ENCODE data around the gene ACER2. TPM values are rescaled to one million over a fixed set of nuclear protein-coding genes. Genes with fewer than 3 reads are reported as not detected.
A peak's percentile ranks its signal among the peaks of the same experiment; 100 is the strongest.
"Not testable (repeated sequence)": the region's sequence is repeated elsewhere in the genome, so short reads cannot be mapped to it uniquely, and the experiment has no call there.

ACER2 gene
- total and polyA plus RNA-seq, 9 donors: 0.83 to 1.4 (median 1.1) TPM

DNA sequence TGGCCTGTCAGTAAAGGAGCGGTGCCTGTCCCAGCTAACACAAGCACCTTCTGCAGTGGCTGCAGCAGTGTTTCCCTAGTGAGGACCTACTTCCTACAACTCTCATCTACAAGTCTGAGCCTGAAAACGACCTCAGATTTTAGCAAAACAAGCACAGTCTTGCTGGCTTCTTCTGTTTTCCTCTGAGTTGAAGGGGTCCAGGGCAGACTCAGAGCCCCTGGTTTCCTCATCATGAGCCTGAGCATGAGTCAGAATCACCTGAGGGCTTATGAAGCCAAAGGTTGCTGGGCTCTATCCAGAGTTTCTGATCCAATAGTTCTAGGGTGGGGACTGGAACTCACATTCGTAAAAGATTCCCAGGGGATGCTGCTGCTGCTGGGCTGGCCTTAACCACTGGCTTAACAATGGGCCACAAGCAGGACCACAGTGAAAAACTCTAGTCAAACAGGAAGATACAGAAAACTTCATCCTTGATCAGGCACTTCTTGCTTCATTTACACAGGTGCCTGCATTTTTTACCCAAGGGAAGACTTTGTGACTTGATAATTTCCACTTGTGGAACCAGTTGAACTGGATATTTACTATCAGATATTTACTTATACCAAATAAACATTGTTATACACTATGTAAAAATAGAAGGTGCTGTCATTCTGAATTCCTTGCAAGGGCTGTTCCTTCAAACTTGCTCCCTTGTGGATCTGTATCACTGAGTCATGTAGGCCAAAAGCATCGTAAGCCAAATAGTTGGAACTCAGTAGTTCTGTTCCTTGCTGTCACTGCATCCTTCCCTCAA lies 4.3 kb upstream of the ACER2 start:
- H3K4me3 ChIP-seq (ENCODE audit: low read length): no peak overlapping the region
- DNase-seq: no peak
- no peaks in the 10 kb centered on the region for H3K9me3 ChIP-seq (replicated peaks; ENCODE audit: control insufficient read depth, low read depth, low read length)
- peaks cover 7% of the 10 kb centered on the region for H3K4me1 ChIP-seq (ENCODE audit: control insufficient read depth, insufficient read depth, low read length)
- H3K27ac ChIP-seq (ENCODE audit: low read length): no peak overlapping the region
- H3K36me3 ChIP-seq (ENCODE audit: control insufficient read depth, insufficient read depth, low read length): no peaks in the 10 kb centered on the region
- no peaks in the 10 kb centered on the region for H3K27me3 ChIP-seq (ENCODE audit: control insufficient read depth, insufficient read depth, low read length)
- WGBS (ENCODE audit: insufficient coverage): 27% methylated on average over 3 of the region's 4 CpGs

DNA sequence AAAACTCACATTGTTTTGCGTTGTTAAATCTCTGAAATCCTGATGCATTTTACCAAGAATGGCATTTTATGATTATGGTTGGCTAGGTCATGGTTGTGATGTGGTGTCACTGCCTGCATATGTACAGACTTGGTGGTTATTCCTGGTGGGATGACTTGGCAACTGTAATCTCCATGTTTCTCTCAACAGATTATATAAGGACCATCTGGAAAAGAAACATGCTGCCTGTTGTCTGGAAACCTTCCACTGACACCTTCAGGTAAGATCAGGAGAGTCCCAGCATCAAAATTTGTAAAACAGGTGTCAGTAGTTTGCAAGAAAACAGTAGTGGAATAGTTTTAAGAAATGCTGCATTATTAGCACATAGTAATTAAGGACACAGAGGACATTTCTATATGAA lies 3.0 kb upstream of the ACER2 start:
- no peaks in the 10 kb centered on the region for H3K27me3 ChIP-seq (ENCODE audit: control insufficient read depth, insufficient read depth, low read length)
- no peaks in the 10 kb centered on the region for H3K9me3 ChIP-seq (replicated peaks; ENCODE audit: control insufficient read depth, low read depth, low read length)
- no peaks in the 10 kb centered on the region for H3K36me3 ChIP-seq (ENCODE audit: control insufficient read depth, insufficient read depth, low read length)
- peaks cover 13% of the 10 kb centered on the region for H3K4me1 ChIP-seq (ENCODE audit: control insufficient read depth, insufficient read depth, low read length)
- WGBS (ENCODE audit: insufficient coverage): no CpG with 5 or more reads among the region's 1 CpG
- DNase-seq: no peak
- H3K27ac ChIP-seq (ENCODE audit: low read length): no peak overlapping the region
- no peak overlapping the region for H3K4me3 ChIP-seq (ENCODE audit: low read length)

DNA sequence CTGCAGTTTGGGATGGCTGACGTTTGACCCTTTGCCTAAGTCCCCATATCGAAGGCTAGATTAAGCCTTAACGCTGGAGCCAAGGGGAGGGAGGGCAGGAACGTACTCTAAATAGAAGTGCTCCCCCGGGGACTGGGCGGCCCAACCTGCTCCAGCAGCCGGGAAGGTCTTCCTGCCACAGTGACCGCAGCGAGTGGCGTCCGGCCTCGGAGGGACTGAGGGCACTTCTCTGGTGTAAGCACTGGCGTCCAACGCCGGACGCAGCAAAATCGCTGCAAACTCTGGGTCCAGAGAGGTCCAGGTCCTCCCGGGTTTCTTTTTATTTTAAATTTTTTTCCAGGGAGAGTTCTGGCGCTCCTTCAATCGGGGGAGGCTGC lies 505 bp upstream of the ACER2 start:
- 5% methylated on average over 16 of the region's 20 CpGs for WGBS (ENCODE audit: insufficient coverage)
- H3K27ac ChIP-seq (ENCODE audit: low read length): no peak overlapping the region
- no peaks in the 10 kb centered on the region for H3K36me3 ChIP-seq (ENCODE audit: control insufficient read depth, insufficient read depth, low read length)
- H3K4me3 ChIP-seq (ENCODE audit: low read length): peak overlapping the region; percentile 74
- DNase-seq: no peak
- peaks cover 13% of the 10 kb centered on the region for H3K4me1 ChIP-seq (ENCODE audit: control insufficient read depth, insufficient read depth, low read length)
- no peaks in the 10 kb centered on the region for H3K9me3 ChIP-seq (replicated peaks; ENCODE audit: control insufficient read depth, low read depth, low read length)
- no peaks in the 10 kb centered on the region for H3K27me3 ChIP-seq (ENCODE audit: control insufficient read depth, insufficient read depth, low read length)

DNA sequence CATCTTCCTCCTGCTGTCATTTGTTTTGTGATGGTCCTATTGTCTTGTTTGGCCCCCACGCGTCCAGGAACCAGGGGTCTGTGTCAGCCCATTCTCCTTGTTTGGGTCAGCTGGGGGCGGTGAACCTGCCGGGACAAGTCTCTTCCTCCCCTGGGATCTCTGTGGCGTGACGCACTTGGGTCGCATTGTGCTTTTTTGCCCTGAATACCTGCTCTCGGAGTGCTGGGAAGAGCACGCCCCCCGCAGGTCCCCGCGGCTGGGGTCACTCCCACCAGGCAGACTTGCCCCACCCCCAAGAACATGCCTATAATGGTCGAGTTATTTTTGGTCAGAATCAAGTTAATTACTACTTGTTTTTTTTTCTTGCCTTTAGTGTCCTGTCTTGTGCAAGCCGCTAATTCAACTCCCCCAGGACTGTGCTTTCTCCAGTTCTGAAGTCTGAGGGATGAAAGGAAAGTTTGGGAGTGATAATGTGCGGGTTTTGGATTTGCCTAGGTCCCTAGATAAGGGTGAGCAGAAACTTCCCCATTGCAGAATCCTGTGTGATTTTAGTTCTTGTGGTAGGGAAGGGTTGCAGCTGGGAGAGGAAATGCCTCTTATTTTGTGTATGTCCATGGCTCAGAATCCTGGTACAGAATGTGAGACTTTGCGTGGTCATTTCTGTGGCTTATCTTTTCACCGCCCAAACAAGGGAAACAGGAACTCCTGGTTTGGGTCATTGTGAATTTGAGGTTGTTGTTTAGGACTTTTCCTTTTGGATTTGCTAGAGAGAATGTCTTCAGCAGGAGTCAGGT lies 789 bp downstream of the ACER2 start:
- H3K36me3 ChIP-seq (ENCODE audit: control insufficient read depth, insufficient read depth, low read length): no peaks in the 10 kb centered on the region
- WGBS (ENCODE audit: insufficient coverage): 8% methylated on average over 9 of the region's 17 CpGs
- peaks cover 13% of the 10 kb centered on the region for H3K4me1 ChIP-seq (ENCODE audit: control insufficient read depth, insufficient read depth, low read length)
- H3K27me3 ChIP-seq (ENCODE audit: control insufficient read depth, insufficient read depth, low read length): no peaks in the 10 kb centered on the region
- H3K9me3 ChIP-seq (replicated peaks; ENCODE audit: control insufficient read depth, low read depth, low read length): no peaks in the 10 kb centered on the region
- peak overlapping the region; percentile 83 for H3K27ac ChIP-seq (ENCODE audit: low read length)
- peak; percentile 49 for DNase-seq
- peak overlapping the region; percentile 74 for H3K4me3 ChIP-seq (ENCODE audit: low read length)

DNA sequence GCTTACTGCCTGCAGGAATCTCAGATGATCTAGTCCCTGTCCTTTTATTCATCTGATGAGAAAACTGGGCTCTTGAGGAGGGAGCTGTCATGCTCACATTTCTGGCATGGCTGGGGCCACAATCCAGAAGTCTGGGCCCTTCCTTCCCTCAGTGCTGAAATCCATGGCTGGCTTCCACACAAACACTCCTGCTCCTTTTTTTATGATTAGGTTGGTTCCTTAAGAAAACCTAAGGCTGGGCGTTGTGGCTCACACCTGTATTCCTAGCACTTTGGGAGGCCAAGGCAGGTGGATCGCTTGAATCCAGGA lies 1.3 kb downstream of the ACER2 start:
- Histone ChIP-seq H3K9me3 (replicated peaks; ENCODE audit: control insufficient read depth, low read depth, low read length) (no peaks in the 10 kb centered on the region), H3K27ac (ENCODE audit: low read length) (no peak overlapping the region), H3K36me3 (ENCODE audit: control insufficient read depth, insufficient read depth, low read length) (no peaks in the 10 kb centered on the region), H3K4me1 (ENCODE audit: control insufficient read depth, insufficient read depth, low read length) (peaks cover 13% of the 10 kb centered on the region), H3K4me3 (ENCODE audit: low read length) (no peak overlapping the region), H3K27me3 (ENCODE audit: control insufficient read depth, insufficient read depth, low read length) (no peaks in the 10 kb centered on the region)
- WGBS (ENCODE audit: insufficient coverage): 100% methylated on average over 1 of the region's 2 CpGs
- DNase-seq: no peak

DNA sequence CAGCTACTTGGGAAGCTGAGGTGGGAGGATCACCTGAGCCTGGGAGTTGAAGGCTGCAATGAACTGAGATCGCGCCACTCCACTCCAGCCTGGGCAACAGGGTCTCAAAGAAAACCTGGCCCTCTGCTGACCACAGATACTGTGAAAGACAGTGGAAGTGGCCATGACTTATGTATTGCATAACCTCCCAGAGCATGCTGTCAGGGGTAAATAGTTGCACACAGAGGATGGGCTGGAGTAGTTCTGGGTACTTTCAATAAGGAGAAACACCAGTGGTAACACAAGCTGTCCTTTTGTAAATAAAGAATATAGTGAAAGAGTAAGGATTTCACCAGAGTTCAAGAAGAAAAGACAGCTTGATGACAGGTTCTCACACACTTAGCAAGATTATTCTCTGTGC lies 1.8 kb downstream of the ACER2 start:
- no peak overlapping the region for H3K27ac ChIP-seq (ENCODE audit: low read length)
- WGBS (ENCODE audit: insufficient coverage): no CpG with 5 or more reads among the region's 2 CpGs
- no peak overlapping the region for H3K4me3 ChIP-seq (ENCODE audit: low read length)
- no peaks in the 10 kb centered on the region for H3K27me3 ChIP-seq (ENCODE audit: control insufficient read depth, insufficient read depth, low read length)
- H3K9me3 ChIP-seq (replicated peaks; ENCODE audit: control insufficient read depth, low read depth, low read length): no peaks in the 10 kb centered on the region
- DNase-seq: no peak
- H3K4me1 ChIP-seq (ENCODE audit: control insufficient read depth, insufficient read depth, low read length): peaks cover 13% of the 10 kb centered on the region
- no peaks in the 10 kb centered on the region for H3K36me3 ChIP-seq (ENCODE audit: control insufficient read depth, insufficient read depth, low read length)

DNA sequence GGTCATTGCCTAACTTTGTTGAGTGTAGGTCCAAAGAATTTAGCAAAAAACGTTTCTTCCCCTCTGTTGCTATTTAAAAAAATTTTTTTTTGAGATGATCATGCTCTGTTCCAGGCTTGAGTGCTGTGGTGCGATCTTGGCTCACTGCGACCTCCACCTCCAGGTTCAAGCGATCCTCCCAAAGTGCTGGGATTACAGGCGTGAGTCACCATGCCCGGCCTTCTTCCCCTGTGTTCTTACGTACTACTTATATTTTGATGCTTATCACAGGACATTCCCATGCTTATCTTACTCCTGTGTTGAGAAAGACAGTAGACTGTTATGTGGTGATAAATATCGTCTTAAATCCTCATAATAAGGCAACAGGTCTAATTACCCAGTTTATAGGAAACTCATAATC lies 2.5 kb downstream of the ACER2 start:
- Histone ChIP-seq H3K9me3 (replicated peaks; ENCODE audit: control insufficient read depth, low read depth, low read length) (no peaks in the 10 kb centered on the region), H3K36me3 (ENCODE audit: control insufficient read depth, insufficient read depth, low read length) (no peaks in the 10 kb centered on the region), H3K4me1 (ENCODE audit: control insufficient read depth, insufficient read depth, low read length) (peaks cover 13% of the 10 kb centered on the region), H3K4me3 (ENCODE audit: low read length) (no peak overlapping the region), H3K27me3 (ENCODE audit: control insufficient read depth, insufficient read depth, low read length) (no peaks in the 10 kb centered on the region), H3K27ac (ENCODE audit: low read length) (no peak overlapping the region)
- WGBS (ENCODE audit: insufficient coverage): no CpG with 5 or more reads among the region's 8 CpGs
- no peak for DNase-seq

DNA sequence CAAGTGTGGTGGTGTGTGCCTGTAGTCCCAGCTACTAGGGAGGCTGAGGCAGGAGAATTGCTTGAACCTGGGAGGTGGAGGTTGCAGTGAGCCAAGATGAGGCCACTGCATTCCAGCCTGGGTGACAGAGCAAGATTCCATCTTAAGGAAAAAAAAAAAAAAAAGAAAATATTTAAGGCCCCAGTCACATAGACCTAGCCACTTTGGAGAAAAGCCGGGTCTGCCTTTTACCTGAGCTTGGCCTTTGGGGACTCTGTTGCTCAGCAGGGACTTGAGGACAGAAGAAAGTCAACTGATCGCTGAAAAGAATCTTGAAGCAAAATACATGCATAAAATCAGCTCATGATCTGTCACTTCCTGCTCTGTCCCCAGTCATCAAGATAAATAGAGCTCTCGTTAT lies 4.6 kb downstream of the ACER2 start:
- WGBS (ENCODE audit: insufficient coverage): 91% methylated on average over 1 of the region's 3 CpGs
- not testable (repeated sequence) for H3K9me3 ChIP-seq (replicated peaks; ENCODE audit: control insufficient read depth, low read depth, low read length); H3K4me3 ChIP-seq (ENCODE audit: low read length); H3K36me3 ChIP-seq (ENCODE audit: control insufficient read depth, insufficient read depth, low read length); H3K27ac ChIP-seq (ENCODE audit: low read length); DNase-seq; H3K27me3 ChIP-seq (ENCODE audit: control insufficient read depth, insufficient read depth, low read length)
- peaks cover 11% of the 10 kb centered on the region for H3K4me1 ChIP-seq (ENCODE audit: control insufficient read depth, insufficient read depth, low read length)

DNA sequence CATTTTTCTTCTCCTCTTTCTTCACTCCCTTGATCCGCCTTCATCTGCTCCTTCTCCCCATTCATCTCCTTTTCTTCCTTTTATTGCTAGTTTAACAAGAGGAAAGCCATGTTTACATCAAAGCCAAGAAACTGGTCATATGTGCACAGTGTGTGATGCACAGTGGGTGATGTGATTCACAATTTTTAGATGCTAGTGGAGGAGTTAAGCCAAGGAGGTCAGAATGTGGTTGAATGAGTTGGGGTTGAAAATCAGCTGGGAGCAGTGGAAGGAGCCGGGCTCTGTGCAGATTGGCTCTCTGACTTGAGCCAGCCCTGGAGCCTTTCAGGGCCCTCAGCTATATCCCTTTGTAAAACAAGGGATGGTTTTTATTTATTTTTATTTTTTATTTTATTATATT lies 7.3 kb downstream of the ACER2 start:
- no peaks in the 10 kb centered on the region for H3K36me3 ChIP-seq (ENCODE audit: control insufficient read depth, insufficient read depth, low read length)
- no CpG with 5 or more reads among the region's 2 CpGs for WGBS (ENCODE audit: insufficient coverage)

DNA sequence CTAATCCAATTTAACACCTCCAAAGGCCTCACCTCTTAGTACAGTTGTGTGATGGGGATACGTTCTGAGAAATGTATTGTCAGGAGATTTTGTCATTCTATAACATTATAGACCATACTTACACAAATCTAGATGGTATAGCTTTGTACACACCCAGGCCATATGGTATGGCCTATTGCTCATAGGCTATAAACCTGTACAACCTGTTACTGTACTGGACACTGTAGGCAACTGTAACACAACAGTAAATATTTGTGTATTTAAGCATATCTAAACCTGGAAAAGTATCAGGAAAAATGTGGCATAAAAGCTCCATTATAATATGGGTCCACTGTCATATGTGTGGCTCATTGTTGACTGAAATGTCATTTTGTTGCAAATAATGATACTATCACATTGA lies 12.1 kb downstream of the ACER2 start:
- Histone ChIP-seq H3K27ac (ENCODE audit: low read length) (no peak overlapping the region), H3K9me3 (replicated peaks; ENCODE audit: control insufficient read depth, low read depth, low read length) (no peaks in the 10 kb centered on the region), H3K4me1 (ENCODE audit: control insufficient read depth, insufficient read depth, low read length) (no peaks in the 10 kb centered on the region), H3K27me3 (ENCODE audit: control insufficient read depth, insufficient read depth, low read length) (no peaks in the 10 kb centered on the region), H3K4me3 (ENCODE audit: low read length) (no peak overlapping the region), H3K36me3 (ENCODE audit: control insufficient read depth, insufficient read depth, low read length) (no peaks in the 10 kb centered on the region)
- no CpG with 5 or more reads among the region's 1 CpG for WGBS (ENCODE audit: insufficient coverage)
- no peak for DNase-seq

More for the DNA sequence above, 7.3 kb downstream of the ACER2 start:
- H3K27me3 ChIP-seq (ENCODE audit: control insufficient read depth, insufficient read depth, low read length): no peaks in the 10 kb centered on the region
- H3K4me1 ChIP-seq (ENCODE audit: control insufficient read depth, insufficient read depth, low read length): no peaks in the 10 kb centered on the region
- no peaks in the 10 kb centered on the region for H3K9me3 ChIP-seq (replicated peaks; ENCODE audit: control insufficient read depth, low read depth, low read length)
- no peak overlapping the region for H3K27ac ChIP-seq (ENCODE audit: low read length)
- DNase-seq: no peak
- no peak overlapping the region for H3K4me3 ChIP-seq (ENCODE audit: low read length)

All from muscle of leg (tissue), 11 donors.